GM12891 (cell line): ENCODE data around the gene DDAH2.

Source experiments
- PAX5 ChIP-seq: IDR thresholded peaks from 2 replicates; pipeline ENCODE4 v1.6.1; 2011; ENCODE audit warnings: low read length, moderate library complexity, mild to moderate bottlenecking; ENCODE audit not compliant: insufficient read depth, severe bottlenecking
- POLR2A ChIP-seq: IDR thresholded peaks from 2 replicates; pipeline ENCODE4 v1.6.1; 2011; ENCODE audit warnings: low read depth, low read length, control low read depth
- POLR2AphosphoS5 ChIP-seq: IDR thresholded peaks from 2 replicates; pipeline ENCODE4 v1.6.1; 2011; ENCODE audit warnings: low read depth, low read length, control low read depth
- SPI1 ChIP-seq: IDR thresholded peaks from 2 replicates; pipeline ENCODE4 v1.6.1; 2011; ENCODE audit warnings: low read depth, low read length, control low read depth
- TAF1 ChIP-seq: IDR thresholded peaks from 2 replicates; pipeline ENCODE4 v1.6.1; 2011; ENCODE audit warnings: low read depth, low read length, control low read depth

DNA sequence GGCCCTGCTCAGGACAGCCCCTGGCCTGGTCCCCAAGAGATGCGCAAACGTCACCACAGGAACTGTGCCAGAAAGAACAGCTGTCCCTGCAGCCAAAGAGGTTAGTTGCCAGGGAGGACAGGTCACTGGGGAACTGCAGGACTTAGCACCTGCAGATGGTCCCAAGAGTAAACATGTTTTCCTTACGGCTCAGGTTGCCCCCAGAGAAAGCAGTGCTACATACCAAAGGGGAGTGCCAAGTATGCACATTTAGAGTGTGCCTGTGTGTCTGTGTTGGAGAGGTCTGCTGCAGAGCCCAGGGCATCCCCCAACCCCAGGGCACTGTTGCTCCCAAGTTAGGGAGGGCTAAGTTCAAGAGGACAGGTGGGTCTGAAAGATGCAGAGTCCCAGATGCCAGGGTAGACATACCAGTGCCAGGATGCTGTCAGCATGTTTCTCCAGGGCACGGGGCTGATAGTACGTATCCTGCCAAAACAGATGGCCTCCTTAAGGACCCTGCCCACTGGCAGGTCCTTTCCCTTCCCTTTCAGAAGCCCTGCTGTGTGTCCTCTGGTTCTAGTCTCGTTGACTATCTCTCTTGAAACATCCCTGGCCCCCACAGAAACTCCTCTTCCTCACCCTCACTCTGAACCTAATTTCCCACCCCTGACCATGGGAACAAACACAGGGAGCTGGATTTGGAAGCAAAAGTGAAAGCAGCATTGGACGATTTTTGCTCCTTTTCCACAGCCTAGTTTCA is 27.3 kb downstream of the DDAH2 start:
- TF ChIP-seq POLR2A, result no peak
- no peak for TF ChIP-seq PAX5
- TF ChIP-seq TAF1, result no peak
- no peak for TF ChIP-seq POLR2AphosphoS5
- TF ChIP-seq SPI1, result no peak
